Pancreas (tissue), 10 donors: Measurements from ENCODE around the gene DAGLB. TPM values are rescaled to one million over a fixed set of nuclear protein-coding genes. Genes with fewer than 3 reads are reported as not detected.

Source experiments
- ATAC-seq, 4 donors: fragments of 200-7000 bp; cut with Tn5 transposase; one replicate each; pipeline versions ENCODE4 v1.8.0 to v1.9.1; 2020; ENCODE audit warnings: mild to moderate bottlenecking in 4 of 4, moderate library complexity in 4 of 4
- DNase-seq, 6 donors: peaks; one replicate each; pipeline ENCODE4 v3.0.0-alpha.2; 2020
- FAIRE-seq: peaks from 2 replicates; lab custom pipeline; 2012; peaks lifted over from hg19 to GRCh38; lab: Jason Lieb, UNC
- H3K27ac ChIP-seq, 4 donors: fragments of 200-600 bp; sonication (generic); 1 replicate in 3 of 4; 2 replicates in 1 of 4; pipeline versions ENCODE4 v1.5.0 to v1.8.0; 2020
- H3K27me3 ChIP-seq, 4 donors: fragments of 200-600 bp; one replicate each; pipeline ENCODE4 v1.8.0; 2021
- H3K36me3 ChIP-seq, 3 donors: fragments of 200-600 bp; sonication (generic) in 1 of 3; one replicate each; pipeline versions ENCODE4 v1.5.0 to v1.8.0; 2020 to 2021
- H3K4me1 ChIP-seq, 3 donors: fragments of 200-600 bp; one replicate each; pipeline ENCODE4 v1.8.0; 2021
- H3K4me3 ChIP-seq, 4 donors: fragments of 200-600 bp; sonication (generic) in 2 of 4; one replicate each; pipeline versions ENCODE4 v1.5.0 to v1.8.0; 2020 to 2021
- H3K9me3 ChIP-seq, 4 donors: fragments of 200-600 bp; one replicate each; pipeline ENCODE4 v1.8.0; 2021
- WGBS, 2 donors: extraction: QIAGEN DNeasy Blood & Tissue Kit; methylation state at CpG; one replicate each; pipeline ENCODE4 v1.1.7; 2013; 5-methylcytosine and 5-hydroxymethylcytosine counted together
- intact Hi-C, 3 donors: fragments of 100-400 bp; cut with DNase I; formaldehyde crosslinking; loops; one replicate each; pipeline versions ENCODE4 v1.11.1 to v1.14.2; 2022
- polyA plus RNA-seq, 2 donors: library from polyadenylated mRNA; stranded (reverse); fragments of 200-250 nt; gene quantifications; one replicate each; pipeline ENCODE4 v1.2.3, GENCODE V29; 2013
- total RNA-seq, 6 donors: library from RNA; stranded (reverse); fragmentation: NEBNext Ultra II Directional in 4 of 6; extraction: Animal tissue kit (Norgen Biotek cat#: 25700) in 4 of 6; gene quantifications; one replicate each; pipeline versions ENCODE4 v1.2.1 to v1.2.4, GENCODE V29; 2021 to 2023
- TF ChIP-seq, protein P1 (sequence below), 4 donors: fragments of 200-600 bp; sonication (generic) in 3 of 4; IDR thresholded peaks; one replicate each; pipeline versions ENCODE4 v1.5.0 to v1.8.0; 2021; ENCODE audit warnings: antibody characterized with exemption in 4 of 4
- donor health status: healthy with polysubstance abuse.
- donor health status: DM: no; HTN: no; CAD: no; lungs with moderate emphysema.
- donor health status: DM: no; HTN: no; CAD: no.
- donor health status: control.
- donor health status: control.
- donor health status: Bipolar disorder and iron deficiency.
- donor health status: DM: yes; HTN: yes; CAD: no.
- donor health status: DM: no; HTN: no; CAD: no.
- donor health status: DM: no; HTN: no; CAD: no.
- donor health status: DM: yes; HTN: yes; CAD: no.

The DAGLB gene
- total and polyA plus RNA-seq, 8 donors, result 7.8 to 16.7 (median 10.1) TPM

DNA sequence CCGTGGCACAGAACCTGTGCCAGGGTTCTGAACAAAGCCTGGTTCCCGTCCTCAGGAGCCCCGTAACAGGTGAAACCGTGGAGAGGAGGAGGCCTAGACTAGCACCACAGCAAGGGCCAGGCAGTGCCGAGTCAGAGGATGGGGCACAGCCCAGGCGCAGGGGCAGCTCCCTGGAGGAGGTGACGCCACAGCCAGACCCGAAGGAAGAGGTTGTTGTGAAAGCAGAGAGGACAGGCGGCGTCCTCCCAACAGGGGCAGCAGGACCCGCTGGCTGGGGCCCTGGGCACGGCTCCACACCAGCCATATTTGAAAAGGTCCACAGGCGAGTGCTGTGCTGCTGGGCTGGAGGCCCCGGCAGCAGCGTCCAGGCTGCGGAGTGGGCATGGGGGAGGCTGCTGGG, 25.7 kb downstream of the DAGLB start:
- no peak overlapping the region for H3K4me3 ChIP-seq
- no peak overlapping the region for H3K27ac ChIP-seq
- no peaks in the 10 kb centered on the region for H3K27me3 ChIP-seq
- H3K4me1 ChIP-seq, result no peaks in the 10 kb centered on the region
- intact Hi-C loops, result no loop called here
- H3K36me3 ChIP-seq, result peaks cover 0 to 6% (median 0%) of the 10 kb centered on the region in 3 donors
- ATAC-seq (no peak), DNase-seq (no peak), FAIRE-seq (no peak)
- TF ChIP-seq, protein P1, sequence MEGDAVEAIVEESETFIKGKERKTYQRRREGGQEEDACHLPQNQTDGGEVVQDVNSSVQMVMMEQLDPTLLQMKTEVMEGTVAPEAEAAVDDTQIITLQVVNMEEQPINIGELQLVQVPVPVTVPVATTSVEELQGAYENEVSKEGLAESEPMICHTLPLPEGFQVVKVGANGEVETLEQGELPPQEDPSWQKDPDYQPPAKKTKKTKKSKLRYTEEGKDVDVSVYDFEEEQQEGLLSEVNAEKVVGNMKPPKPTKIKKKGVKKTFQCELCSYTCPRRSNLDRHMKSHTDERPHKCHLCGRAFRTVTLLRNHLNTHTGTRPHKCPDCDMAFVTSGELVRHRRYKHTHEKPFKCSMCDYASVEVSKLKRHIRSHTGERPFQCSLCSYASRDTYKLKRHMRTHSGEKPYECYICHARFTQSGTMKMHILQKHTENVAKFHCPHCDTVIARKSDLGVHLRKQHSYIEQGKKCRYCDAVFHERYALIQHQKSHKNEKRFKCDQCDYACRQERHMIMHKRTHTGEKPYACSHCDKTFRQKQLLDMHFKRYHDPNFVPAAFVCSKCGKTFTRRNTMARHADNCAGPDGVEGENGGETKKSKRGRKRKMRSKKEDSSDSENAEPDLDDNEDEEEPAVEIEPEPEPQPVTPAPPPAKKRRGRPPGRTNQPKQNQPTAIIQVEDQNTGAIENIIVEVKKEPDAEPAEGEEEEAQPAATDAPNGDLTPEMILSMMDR (IDR thresholded peaks at IDR 0.05), result no peak
- 88 to 89% methylated on average over 16 of the region's 16 CpGs for WGBS, 2 donors
- no peaks in the 10 kb centered on the region for H3K9me3 ChIP-seq

DNA sequence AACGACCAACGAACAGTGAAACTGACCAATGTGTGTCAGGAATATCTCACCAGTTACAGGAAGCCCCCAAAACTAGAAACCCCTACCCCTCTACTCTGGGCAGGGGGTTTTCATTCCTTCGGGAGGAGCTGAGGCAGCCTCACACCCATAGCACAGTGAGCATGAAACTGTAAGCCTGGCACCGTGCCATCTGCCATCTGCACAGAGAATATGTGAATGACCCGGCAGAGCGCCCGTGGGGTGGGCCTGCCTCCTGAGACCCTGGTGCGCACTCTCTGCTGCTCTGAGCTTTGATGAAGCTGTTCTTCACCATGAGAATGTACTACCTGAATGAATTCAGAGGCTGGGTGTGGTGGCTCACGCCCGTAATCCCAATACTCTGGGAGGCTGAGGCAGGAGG, 27.1 kb downstream of the DAGLB start:
- intact Hi-C loops, result no loop called here
- Histone ChIP-seq H3K27ac (no peak overlapping the region), H3K4me3 (no peak overlapping the region), H3K36me3 (peaks cover 0 to 17% (median 2%) of the 10 kb centered on the region in 3 donors), H3K4me1 (no peaks in the 10 kb centered on the region), H3K27me3 (no peaks in the 10 kb centered on the region), H3K9me3 (no peaks in the 10 kb centered on the region)
- no peak for FAIRE-seq
- 94 to 95% methylated on average over 10 of the region's 10 CpGs for WGBS, 2 donors
- TF ChIP-seq, protein P1 (IDR thresholded peaks at IDR 0.05), result no peak
- DNase-seq, result no peak
- ATAC-seq, result no peak

DNA sequence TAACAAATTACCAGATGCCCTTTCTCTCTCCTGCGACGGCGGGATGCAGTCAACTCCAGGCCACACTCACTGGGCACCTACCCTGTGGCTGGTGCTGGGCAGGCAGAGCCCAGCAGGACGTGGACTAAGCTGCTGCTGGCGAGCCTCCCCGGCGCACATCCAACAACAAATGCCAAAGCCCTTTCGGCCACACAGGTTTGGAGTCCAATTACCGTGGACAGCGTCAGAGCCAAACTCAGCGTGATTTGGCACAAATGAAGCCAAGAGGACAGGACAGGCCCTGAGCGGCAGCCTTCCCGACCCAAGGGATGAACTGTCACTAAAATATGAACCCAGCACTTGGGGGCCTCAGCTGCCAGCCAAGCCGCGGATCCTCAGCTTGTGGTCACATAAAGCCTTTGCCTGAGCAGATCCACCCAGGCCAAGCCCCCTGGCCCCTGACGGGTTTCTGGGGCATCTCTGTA, 28.4 kb downstream of the DAGLB start:
- H3K27me3 ChIP-seq, result no peaks in the 10 kb centered on the region
- no peaks in the 10 kb centered on the region for H3K4me1 ChIP-seq
- no peak overlapping the region for H3K4me3 ChIP-seq
- no peaks in the 10 kb centered on the region for H3K9me3 ChIP-seq
- intact Hi-C loops, result no loop called here
- 88 to 94% methylated on average over 16 of the region's 16 CpGs for WGBS, 2 donors
- no peak for DNase-seq
- no peak for FAIRE-seq
- ATAC-seq, result no peak
- H3K27ac ChIP-seq, result no peak overlapping the region
- TF ChIP-seq, protein P1 (IDR thresholded peaks at IDR 0.05), result no peak
- peaks cover 0 to 14% (median 2%) of the 10 kb centered on the region in 3 donors for H3K36me3 ChIP-seq

DNA sequence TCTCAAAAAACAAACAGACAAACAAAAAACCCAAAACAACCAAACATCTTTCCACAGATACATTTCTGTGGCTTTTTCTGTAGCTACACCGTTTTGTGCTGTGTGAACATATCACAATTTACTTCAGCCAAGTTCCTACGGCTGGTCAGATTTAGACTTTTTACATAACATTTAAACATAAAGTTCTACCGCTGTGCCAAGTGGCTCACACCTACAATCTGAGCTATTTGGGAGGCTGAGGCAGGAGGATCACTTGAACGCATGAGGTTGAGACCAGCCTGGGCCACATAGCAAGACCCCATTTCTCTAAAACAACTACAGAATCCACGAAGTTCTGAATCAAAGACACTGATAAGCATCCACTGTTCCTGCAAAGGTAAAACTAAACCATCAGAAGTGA, 30.3 kb downstream of the DAGLB start:
- TF ChIP-seq, protein P1 (IDR thresholded peaks at IDR 0.05), result no peak
- ATAC-seq (no peak), DNase-seq (no peak), FAIRE-seq (no peak)
- H3K27me3 ChIP-seq, result no peaks in the 10 kb centered on the region
- no peak overlapping the region for H3K4me3 ChIP-seq
- peaks cover 2 to 28% (median 4%) of the 10 kb centered on the region in 3 donors for H3K36me3 ChIP-seq
- intact Hi-C loops, result no loop called here
- H3K27ac ChIP-seq, result no peak overlapping the region
- H3K4me1 ChIP-seq, result no peaks in the 10 kb centered on the region
- WGBS, 2 donors, result 93 to 96% methylated on average over 5 of the region's 5 CpGs
- H3K9me3 ChIP-seq, result no peaks in the 10 kb centered on the region

DNA sequence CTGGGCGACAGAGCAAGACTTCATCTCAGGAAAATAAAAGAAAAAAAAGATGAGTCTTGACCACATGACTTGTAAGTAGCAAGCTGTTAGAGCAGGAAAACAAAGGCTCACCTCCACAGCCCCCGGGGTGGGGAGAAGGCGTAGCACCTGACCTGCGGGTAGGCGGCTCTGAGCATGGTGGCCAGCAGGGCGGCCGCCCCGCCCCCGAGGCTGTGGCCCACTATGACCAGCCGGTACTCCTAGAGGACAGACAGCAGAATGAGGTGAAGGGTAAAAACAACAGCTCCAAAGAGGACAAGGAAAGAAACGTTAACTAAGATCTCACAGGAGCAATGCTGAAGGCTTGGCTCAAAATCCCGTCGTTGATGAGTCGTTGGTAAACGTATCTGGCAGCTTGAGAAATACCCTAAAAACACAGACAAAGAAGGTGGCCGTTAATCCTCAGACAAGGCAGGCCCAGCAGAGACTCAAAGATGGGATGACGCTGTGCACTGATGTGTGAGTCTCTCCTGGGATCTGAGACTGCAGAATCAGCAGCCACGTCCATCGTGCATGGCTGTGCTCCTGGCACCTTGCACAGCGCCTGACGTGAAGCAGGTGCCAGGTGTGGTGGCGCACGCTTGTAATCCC, 31.1 kb downstream of the DAGLB start:
- intact Hi-C loops, result no loop called here

More for the DNA sequence above, 31.1 kb downstream of the DAGLB start:
- 85 to 86% methylated on average over 23 of the region's 23 CpGs for WGBS, 2 donors
- Histone ChIP-seq H3K27me3 (no peaks in the 10 kb centered on the region), H3K36me3 (peaks cover 2 to 33% (median 9%) of the 10 kb centered on the region in 3 donors), H3K4me1 (no peaks in the 10 kb centered on the region), H3K27ac (no peak overlapping the region), H3K4me3 (no peak overlapping the region), H3K9me3 (no peaks in the 10 kb centered on the region)
- no peak for DNase-seq
- TF ChIP-seq, protein P1 (IDR thresholded peaks at IDR 0.05), result no peak
- ATAC-seq, result peak in 1 of 4 donors; percentile 16
- no peak for FAIRE-seq
